WTC11 (cell line): ENCODE results near the gene ZNF443. TPM values are rescaled to one million over a fixed set of nuclear protein-coding genes. Genes with fewer than 3 reads are reported as not detected.

Experiments used
- ATAC-seq: fragments of 200-7000 bp; cut with Tn5 transposase; 2 replicates; pipeline ENCODE4 v1.10.0; 2021; ENCODE audit warnings: mild to moderate bottlenecking, moderate library complexity
- CTCF ChIA-PET: fragments of 300-600 bp; sonication (Branson Sonifier 250); formaldehyde crosslinking; loops from one replicate; lab custom pipeline; 2021; ENCODE audit warnings: antibody characterized with exemption; lab: Charles Lee
- POLR2A ChIA-PET: fragments of 350-600 bp; sonication (Branson Sonifier 250); formaldehyde crosslinking; loops from one replicate; lab custom pipeline; 2021; ENCODE audit warnings: antibody characterized with exemption; lab: Charles Lee
- DNase-seq: peaks from one replicate; pipeline ENCODE4 v3.0.0; 2021; ENCODE audit warnings: low spot score
- H3K27ac Mint-ChIP-seq: 2 replicates; pipeline ENCODE4 v1.8.0; 2021; ENCODE audit warnings: mixed read lengths
- H3K27me3 Mint-ChIP-seq: 2 replicates; pipeline ENCODE4 v1.8.0; 2021; ENCODE audit warnings: low read depth, mild to moderate bottlenecking, moderate library complexity, mixed read lengths
- H3K36me3 Mint-ChIP-seq: 2 replicates; pipeline ENCODE4 v1.8.0; 2021; ENCODE audit warnings: mixed read lengths
- H3K4me1 Mint-ChIP-seq: 2 replicates; pipeline ENCODE4 v1.8.0; 2022; ENCODE audit warnings: mixed read lengths
- H3K4me3 Mint-ChIP-seq: 2 replicates; pipeline ENCODE4 v1.8.0; 2021; ENCODE audit warnings: mild to moderate bottlenecking, moderate library complexity, mixed read lengths
- H3K9me3 Mint-ChIP-seq: 2 replicates; pipeline ENCODE4 v1.8.0; 2021; ENCODE audit warnings: mixed read lengths
- AFF4 ChIP-seq: sonication (generic); formaldehyde crosslinking; IDR thresholded peaks from 2 replicates; pipeline ENCODE4 v1.8.1; 2023; ENCODE audit warnings: mild to moderate bottlenecking, missing genetic modification reagents, borderline replicate concordance
- ATF1 ChIP-seq: sonication (generic); formaldehyde crosslinking; IDR thresholded peaks from 2 replicates; pipeline ENCODE4 v1.8.1; 2023; ENCODE audit warnings: mild to moderate bottlenecking, moderate library complexity, missing genetic modification reagents
- EMX1 ChIP-seq: fragments of 250-450 bp; sonication (Bioruptor Pico); IDR thresholded peaks from 2 replicates; pipeline ENCODE4 v1.8.0; 2021; ENCODE audit warnings: mild to moderate bottlenecking
- MAX ChIP-seq: sonication (generic); formaldehyde crosslinking; IDR thresholded peaks from 2 replicates; pipeline ENCODE4 v1.8.0; 2022; ENCODE audit warnings: mild to moderate bottlenecking, missing genetic modification reagents
- NR1H2 ChIP-seq: sonication (generic); formaldehyde crosslinking; IDR thresholded peaks from 2 replicates; pipeline ENCODE4 v1.9.0; 2021; ENCODE audit warnings: mild to moderate bottlenecking, moderate library complexity, missing genetic modification reagents
- NR3C1 ChIP-seq: sonication (generic); formaldehyde crosslinking; conservative IDR thresholded peaks from 2 replicates; pipeline ENCODE4 v1.8.1; 2023; ENCODE audit warnings: low read depth, mild to moderate bottlenecking, missing genetic modification reagents
- RELA ChIP-seq: sonication (generic); formaldehyde crosslinking; IDR thresholded peaks from 2 replicates; pipeline ENCODE4 v1.8.1; 2022; ENCODE audit warnings: missing genetic modification reagents, mild to moderate bottlenecking, borderline replicate concordance
- STAT6 ChIP-seq: sonication (generic); formaldehyde crosslinking; conservative IDR thresholded peaks from 2 replicates; pipeline ENCODE4 v1.8.1; 2023; ENCODE audit warnings: mild to moderate bottlenecking, low read depth, missing genetic modification reagents, moderate library complexity
- TP53 ChIP-seq: sonication (generic); formaldehyde crosslinking; IDR thresholded peaks from 2 replicates; pipeline ENCODE4 v1.8.1; 2023; ENCODE audit warnings: mild to moderate bottlenecking, missing genetic modification reagents
- ZNF396 ChIP-seq: fragments of 250-450 bp; sonication (Bioruptor Pico); IDR thresholded peaks from 2 replicates; pipeline ENCODE4 v1.8.0; 2021; ENCODE audit warnings: mild to moderate bottlenecking, moderate library complexity, borderline replicate concordance
- ZNF416 ChIP-seq: fragments of 250-450 bp; sonication (Bioruptor Pico); IDR thresholded peaks from 2 replicates; pipeline ENCODE4 v1.9.0; 2021; ENCODE audit warnings: mild to moderate bottlenecking, inconsistent platforms
- ZNF671 ChIP-seq: fragments of 250-450 bp; sonication (Bioruptor Pico); IDR thresholded peaks from 2 replicates; pipeline ENCODE4 v1.8.0; 2021; ENCODE audit warnings: mild to moderate bottlenecking
- total RNA-seq: library from RNA; stranded (reverse); gene quantifications from 3 replicates; pipeline ENCODE4 v1.2.3, GENCODE V29; 2021
- TF ChIP-seq, protein P1 (sequence below): sonication (generic); formaldehyde crosslinking; IDR thresholded peaks from 2 replicates; pipeline ENCODE4 v1.8.1; 2023; ENCODE audit warnings: mild to moderate bottlenecking, moderate library complexity, missing genetic modification reagents
- TF ChIP-seq, protein P2 (sequence below): sonication (generic); formaldehyde crosslinking; IDR thresholded peaks from 2 replicates; pipeline ENCODE4 v1.8.1; 2022; ENCODE audit warnings: low read depth, missing genetic modification reagents, borderline replicate concordance
- TF ChIP-seq, protein P3 (sequence below): fragments of 250-450 bp; sonication (Bioruptor Pico); IDR thresholded peaks from 2 replicates; pipeline ENCODE4 v2.1.2; 2022; ENCODE audit warnings: mild to moderate bottlenecking, moderate library complexity
- TF ChIP-seq, protein P4 (sequence below): fragments of 250-450 bp; sonication (Bioruptor Pico); IDR thresholded peaks from 2 replicates; pipeline ENCODE4 v1.8.0; 2021; ENCODE audit warnings: mild to moderate bottlenecking

Gene ZNF443
- total RNA-seq, 1 experiment from 2014 or later = 8.0 TPM

GRCh38 chr19:12453495-12453894 lies 12.7 kb upstream of the ZNF443 start:
- ATAC-seq (no peak), DNase-seq (no peak)
- peaks cover 24% of the 10 kb centered on the region for H3K36me3 Mint-ChIP-seq
- H3K27ac Mint-ChIP-seq = no peak overlapping the region
- H3K9me3 Mint-ChIP-seq = peaks cover 44% of the 10 kb centered on the region
- no peak overlapping the region for H3K4me3 Mint-ChIP-seq
- no peak for TF ChIP-seq TP53 (CRISPR knock-in tag)
- H3K27me3 Mint-ChIP-seq = peaks cover 8% of the 10 kb centered on the region
- H3K4me1 Mint-ChIP-seq = peaks cover 19% of the 10 kb centered on the region
- ChIA-PET POLR2A (no interaction called here), CTCF (no interaction called here)

- Mint-ChIP-seq H3K9me3 (peaks cover 45% of the 10 kb centered on the region), H3K4me3 (no peak overlapping the region)
- CTCF ChIA-PET = no interaction called here
Observed at GRCh38 chr19:12450844-12451243, 10.0 kb upstream of the ZNF443 start.

GRCh38 chr19:12448808-12449207 lies 8.0 kb upstream of the ZNF443 start:
- Mint-ChIP-seq H3K9me3 (peaks cover 55% of the 10 kb centered on the region), H3K27me3 (peaks cover 17% of the 10 kb centered on the region), H3K36me3 (peaks cover 32% of the 10 kb centered on the region), H3K4me3 (no peak overlapping the region), H3K27ac (no peak overlapping the region), H3K4me1 (peaks cover 12% of the 10 kb centered on the region)
- DNase-seq (no peak), ATAC-seq (no peak)
- POLR2A ChIA-PET = no interaction called here
- CTCF ChIA-PET = no interaction called here
- no peak for TF ChIP-seq NR1H2 (CRISPR knock-in tag)
- TF ChIP-seq RELA = no peak
- no peak for TF ChIP-seq ATF1
- no peak for TF ChIP-seq ZNF416 (CRISPR knock-in tag)
- TF ChIP-seq, protein P1, sequence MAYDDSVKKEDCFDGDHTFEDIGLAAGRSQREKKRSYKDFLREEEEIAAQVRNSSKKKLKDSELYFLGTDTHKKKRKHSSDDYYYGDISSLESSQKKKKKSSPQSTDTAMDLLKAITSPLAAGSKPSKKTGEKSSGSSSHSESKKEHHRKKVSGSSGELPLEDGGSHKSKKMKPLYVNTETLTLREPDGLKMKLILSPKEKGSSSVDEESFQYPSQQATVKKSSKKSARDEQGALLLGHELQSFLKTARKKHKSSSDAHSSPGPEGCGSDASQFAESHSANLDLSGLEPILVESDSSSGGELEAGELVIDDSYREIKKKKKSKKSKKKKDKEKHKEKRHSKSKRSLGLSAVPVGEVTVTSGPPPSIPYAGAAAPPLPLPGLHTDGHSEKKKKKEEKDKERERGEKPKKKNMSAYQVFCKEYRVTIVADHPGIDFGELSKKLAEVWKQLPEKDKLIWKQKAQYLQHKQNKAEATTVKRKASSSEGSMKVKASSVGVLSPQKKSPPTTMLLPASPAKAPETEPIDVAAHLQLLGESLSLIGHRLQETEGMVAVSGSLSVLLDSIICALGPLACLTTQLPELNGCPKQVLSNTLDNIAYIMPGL (CRISPR knock-in tag) = no peak
- TF ChIP-seq, protein P2, sequence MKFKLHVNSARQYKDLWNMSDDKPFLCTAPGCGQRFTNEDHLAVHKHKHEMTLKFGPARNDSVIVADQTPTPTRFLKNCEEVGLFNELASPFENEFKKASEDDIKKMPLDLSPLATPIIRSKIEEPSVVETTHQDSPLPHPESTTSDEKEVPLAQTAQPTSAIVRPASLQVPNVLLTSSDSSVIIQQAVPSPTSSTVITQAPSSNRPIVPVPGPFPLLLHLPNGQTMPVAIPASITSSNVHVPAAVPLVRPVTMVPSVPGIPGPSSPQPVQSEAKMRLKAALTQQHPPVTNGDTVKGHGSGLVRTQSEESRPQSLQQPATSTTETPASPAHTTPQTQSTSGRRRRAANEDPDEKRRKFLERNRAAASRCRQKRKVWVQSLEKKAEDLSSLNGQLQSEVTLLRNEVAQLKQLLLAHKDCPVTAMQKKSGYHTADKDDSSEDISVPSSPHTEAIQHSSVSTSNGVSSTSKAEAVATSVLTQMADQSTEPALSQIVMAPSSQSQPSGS (CRISPR knock-in tag) = no peak
- TF ChIP-seq EMX1 (CRISPR knock-in tag) = no peak
- TF ChIP-seq NR3C1 (CRISPR knock-in tag) = no peak
- no peak for TF ChIP-seq ZNF671 (CRISPR knock-in tag)
- TF ChIP-seq STAT6 (CRISPR knock-in tag) = no peak
- no peak for TF ChIP-seq MAX (CRISPR knock-in tag)
- no peak for TF ChIP-seq AFF4 (CRISPR knock-in tag)
- TF ChIP-seq, protein P3, sequence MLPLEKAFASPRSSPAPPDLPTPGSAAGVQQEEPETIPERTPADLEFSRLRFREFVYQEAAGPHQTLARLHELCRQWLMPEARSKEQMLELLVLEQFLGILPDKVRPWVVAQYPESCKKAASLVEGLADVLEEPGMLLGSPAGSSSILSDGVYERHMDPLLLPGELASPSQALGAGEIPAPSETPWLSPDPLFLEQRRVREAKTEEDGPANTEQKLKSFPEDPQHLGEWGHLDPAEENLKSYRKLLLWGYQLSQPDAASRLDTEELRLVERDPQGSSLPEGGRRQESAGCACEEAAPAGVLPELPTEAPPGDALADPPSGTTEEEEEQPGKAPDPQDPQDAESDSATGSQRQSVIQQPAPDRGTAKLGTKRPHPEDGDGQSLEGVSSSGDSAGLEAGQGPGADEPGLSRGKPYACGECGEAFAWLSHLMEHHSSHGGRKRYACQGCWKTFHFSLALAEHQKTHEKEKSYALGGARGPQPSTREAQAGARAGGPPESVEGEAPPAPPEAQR (CRISPR knock-in tag) = no peak
- TF ChIP-seq, protein P4, sequence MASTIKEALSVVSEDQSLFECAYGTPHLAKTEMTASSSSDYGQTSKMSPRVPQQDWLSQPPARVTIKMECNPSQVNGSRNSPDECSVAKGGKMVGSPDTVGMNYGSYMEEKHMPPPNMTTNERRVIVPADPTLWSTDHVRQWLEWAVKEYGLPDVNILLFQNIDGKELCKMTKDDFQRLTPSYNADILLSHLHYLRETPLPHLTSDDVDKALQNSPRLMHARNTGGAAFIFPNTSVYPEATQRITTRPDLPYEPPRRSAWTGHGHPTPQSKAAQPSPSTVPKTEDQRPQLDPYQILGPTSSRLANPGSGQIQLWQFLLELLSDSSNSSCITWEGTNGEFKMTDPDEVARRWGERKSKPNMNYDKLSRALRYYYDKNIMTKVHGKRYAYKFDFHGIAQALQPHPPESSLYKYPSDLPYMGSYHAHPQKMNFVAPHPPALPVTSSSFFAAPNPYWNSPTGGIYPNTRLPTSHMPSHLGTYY (CRISPR knock-in tag) = no peak

More at GRCh38 chr19:12450844-12451243, 10.0 kb upstream of the ZNF443 start:
- peaks cover 17% of the 10 kb centered on the region for H3K27me3 Mint-ChIP-seq
- ATAC-seq (no peak), DNase-seq (no peak)
- H3K36me3 Mint-ChIP-seq = peaks cover 32% of the 10 kb centered on the region
- no peak overlapping the region for H3K27ac Mint-ChIP-seq
- TF ChIP-seq ZNF396 (CRISPR knock-in tag) = no peak
- peak; percentile 93; the same call in 1 of the 2 replicates for TF ChIP-seq ZNF416 (CRISPR knock-in tag)
- POLR2A ChIA-PET = interaction anchor here (0.6 kb wide), 1 partner anchor 185 kb away, joined by 10 read pairs; no protein-coding TSS in a partner anchor
- peaks cover 19% of the 10 kb centered on the region for H3K4me1 Mint-ChIP-seq
